ENCODE results near the gene NFIA. TPM values are rescaled to one million over a fixed set of nuclear protein-coding genes. Genes with fewer than 3 reads are reported as not detected.

The NFIA gene
- total and polyA plus RNA-seq, 12 donors, result 11.2 to 117 (median 92.5) TPM

DNA sequence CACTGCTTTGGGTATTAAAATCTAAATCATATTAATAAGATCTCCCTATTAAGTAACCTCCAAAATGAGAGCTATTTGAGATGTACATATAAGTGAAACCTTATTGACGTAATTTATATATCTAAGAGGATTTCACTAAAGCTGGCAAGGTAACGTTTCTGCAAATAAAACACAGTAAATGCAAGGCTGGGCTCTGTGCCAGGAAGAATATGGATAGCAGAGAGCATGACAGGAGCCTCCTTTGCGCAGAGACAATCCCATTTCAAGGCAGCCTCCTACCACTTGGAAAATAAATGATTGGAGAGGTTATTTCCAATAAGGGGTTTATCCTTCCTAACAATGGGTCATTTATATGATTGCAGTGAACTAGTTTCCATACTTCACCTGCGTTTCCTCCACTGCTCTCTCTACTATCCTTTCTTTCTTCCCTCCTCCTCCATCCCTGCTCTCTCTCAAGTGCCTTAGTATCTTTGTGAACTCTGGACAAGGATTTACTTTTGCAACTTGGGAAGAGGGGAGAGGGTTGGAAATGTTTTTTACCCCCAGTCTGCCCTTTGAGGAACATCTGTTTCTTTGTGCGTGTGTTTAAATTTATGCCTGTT lies 3.0 kb upstream of the NFIA start:
- WGBS, 2 donors, result 35 to 39% methylated on average over 5 of the region's 5 CpGs
- no peaks in the 10 kb centered on the region for H3K9me3 ChIP-seq
- DNase-seq (no peak), ATAC-seq (no peak)
- peak overlapping the region; percentile 25 to 99 (median 96) for H3K27ac ChIP-seq
- H3K36me3 ChIP-seq, result no peaks in the 10 kb centered on the region
- intact Hi-C loops (cut with DNase I), result loop anchor here in 2 of 10 donors (2.0 to 5.0 kb wide), 2 partner anchors 25 to 258 kb away; no protein-coding TSS in a partner anchor
- H3K4me3 ChIP-seq, result peak overlapping the region in 7 of 10 donors; percentile 26 to 93 (median 86)
- TF ChIP-seq, protein P1, sequence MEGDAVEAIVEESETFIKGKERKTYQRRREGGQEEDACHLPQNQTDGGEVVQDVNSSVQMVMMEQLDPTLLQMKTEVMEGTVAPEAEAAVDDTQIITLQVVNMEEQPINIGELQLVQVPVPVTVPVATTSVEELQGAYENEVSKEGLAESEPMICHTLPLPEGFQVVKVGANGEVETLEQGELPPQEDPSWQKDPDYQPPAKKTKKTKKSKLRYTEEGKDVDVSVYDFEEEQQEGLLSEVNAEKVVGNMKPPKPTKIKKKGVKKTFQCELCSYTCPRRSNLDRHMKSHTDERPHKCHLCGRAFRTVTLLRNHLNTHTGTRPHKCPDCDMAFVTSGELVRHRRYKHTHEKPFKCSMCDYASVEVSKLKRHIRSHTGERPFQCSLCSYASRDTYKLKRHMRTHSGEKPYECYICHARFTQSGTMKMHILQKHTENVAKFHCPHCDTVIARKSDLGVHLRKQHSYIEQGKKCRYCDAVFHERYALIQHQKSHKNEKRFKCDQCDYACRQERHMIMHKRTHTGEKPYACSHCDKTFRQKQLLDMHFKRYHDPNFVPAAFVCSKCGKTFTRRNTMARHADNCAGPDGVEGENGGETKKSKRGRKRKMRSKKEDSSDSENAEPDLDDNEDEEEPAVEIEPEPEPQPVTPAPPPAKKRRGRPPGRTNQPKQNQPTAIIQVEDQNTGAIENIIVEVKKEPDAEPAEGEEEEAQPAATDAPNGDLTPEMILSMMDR (IDR thresholded peaks at IDR 0.05), result no peak
- peaks cover 16 to 50% (median 40%) of the 10 kb centered on the region in 9 donors for H3K4me1 ChIP-seq
- H3K27me3 ChIP-seq, result no peaks in the 10 kb centered on the region

- Histone ChIP-seq H3K36me3 (no peaks in the 10 kb centered on the region), H3K27ac (peak overlapping the region; percentile 92 to 99 (median 98)), H3K4me1 (peaks cover 16 to 55% (median 41%) of the 10 kb centered on the region in 9 donors), H3K9me3 (no peaks in the 10 kb centered on the region), H3K27me3 (no peaks in the 10 kb centered on the region), H3K4me3 (peak overlapping the region in 8 of 10 donors; percentile 18 to 93 (median 86))
- WGBS, 2 donors, result 1% methylated on average over 14 of the region's 14 CpGs
- peak; percentile 82 to 87 for DNase-seq
- intact Hi-C loops (cut with DNase I), result loop anchor here in 8 of 10 donors (1.0 to 10.0 kb wide), 17 partner anchors 21 to 375 kb away; no protein-coding TSS in a partner anchor
- TF ChIP-seq, protein P1 (IDR thresholded peaks at IDR 0.05), result peak in 5 of 9 donors; percentile 27 to 65 (median 60)
- ATAC-seq, result peak; percentile 45 to 76 (median 72)
Observed at GRCh38 chr1:61079898-61080336, 2.4 kb upstream of the NFIA start.

DNA sequence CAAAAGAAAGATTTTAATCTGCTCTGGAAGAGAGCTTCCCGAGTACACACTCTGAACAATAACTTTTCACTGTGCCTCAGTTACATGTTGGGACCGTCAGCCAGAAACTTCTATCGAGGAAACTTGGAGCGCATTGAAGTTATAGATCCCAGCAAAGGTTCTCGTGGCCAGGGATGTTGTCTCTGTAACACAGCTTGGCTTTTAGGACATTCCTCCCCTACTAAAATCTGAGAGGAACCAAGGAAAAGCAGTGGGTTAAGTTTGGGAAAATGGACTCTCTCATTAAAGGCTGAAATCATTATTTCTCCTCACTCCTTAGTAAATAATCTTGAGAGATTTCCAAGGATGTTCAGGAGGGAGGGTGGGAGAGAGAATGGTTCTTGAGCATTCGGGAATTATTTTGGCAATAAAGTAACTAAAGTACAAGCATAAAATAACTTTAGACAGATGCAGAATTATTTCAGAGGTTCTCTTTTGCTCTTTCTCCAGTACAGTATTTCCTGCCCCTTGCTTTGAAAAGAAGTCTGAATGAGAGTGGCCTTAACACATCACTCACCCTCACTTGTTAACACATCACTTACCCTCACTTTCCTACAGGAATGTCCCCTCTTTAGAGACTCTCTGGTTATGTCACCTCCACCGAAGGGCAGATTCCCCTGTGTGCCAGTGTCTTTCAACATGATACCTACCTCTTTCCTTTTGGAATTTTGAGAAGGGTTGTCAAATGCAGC lies 1.8 kb upstream of the NFIA start:
- Histone ChIP-seq H3K4me3 (peak overlapping the region in 9 of 10 donors; percentile 18 to 93 (median 85)), H3K36me3 (no peaks in the 10 kb centered on the region), H3K27me3 (no peaks in the 10 kb centered on the region), H3K4me1 (peaks cover 16 to 62% (median 47%) of the 10 kb centered on the region in 9 donors), H3K9me3 (no peaks in the 10 kb centered on the region), H3K27ac (peak overlapping the region; percentile 92 to 99 (median 98))
- intact Hi-C loops (cut with DNase I), result loop anchor here in 8 of 10 donors (1.0 to 10.0 kb wide), 16 partner anchors 20 to 374 kb away; no protein-coding TSS in a partner anchor
- no peak for DNase-seq
- WGBS, 2 donors, result 12 to 17% methylated on average over 7 of the region's 7 CpGs
- TF ChIP-seq, protein P1 (IDR thresholded peaks at IDR 0.05), result no peak
- ATAC-seq, result no peak

DNA sequence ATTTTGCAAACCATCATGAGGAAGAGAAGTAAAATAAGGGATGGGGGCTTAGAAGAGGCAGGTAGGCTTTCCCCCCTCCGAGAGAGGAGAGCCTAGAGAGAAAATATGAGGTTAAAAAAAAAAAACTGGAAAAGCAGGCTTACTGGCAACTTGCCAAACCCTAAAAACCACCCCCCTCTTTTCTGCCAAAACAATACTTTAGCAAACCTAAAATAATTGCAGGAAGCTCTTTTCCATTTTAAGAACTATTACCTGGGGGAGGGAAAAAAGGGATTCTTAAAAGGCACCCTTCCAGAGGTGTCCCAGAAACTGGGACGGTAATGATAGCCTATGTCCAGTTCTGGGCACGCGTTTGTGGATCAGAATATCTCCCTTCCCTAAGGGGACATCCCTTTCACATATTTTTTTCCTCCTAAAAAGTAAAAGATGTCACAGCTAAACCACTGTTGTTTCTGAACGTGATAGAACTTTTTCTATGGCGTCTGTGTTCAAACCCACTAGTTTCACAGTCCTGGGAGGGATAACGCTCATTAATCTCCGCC lies 1.1 kb upstream of the NFIA start:
- ATAC-seq, result no peak
- H3K27ac ChIP-seq, result peak overlapping the region; percentile 92 to 99 (median 98)
- peaks cover 16 to 65% (median 50%) of the 10 kb centered on the region in 9 donors for H3K4me1 ChIP-seq
- H3K4me3 ChIP-seq, result peak overlapping the region; percentile 51 to 98 (median 86)
- WGBS, 2 donors, result 1 to 2% methylated on average over 8 of the region's 8 CpGs
- H3K36me3 ChIP-seq, result no peaks in the 10 kb centered on the region
- H3K9me3 ChIP-seq, result no peaks in the 10 kb centered on the region
- H3K27me3 ChIP-seq, result no peaks in the 10 kb centered on the region
- intact Hi-C loops (cut with DNase I), result loop anchor here in 8 of 10 donors (2.0 to 10.0 kb wide), 15 partner anchors 20 to 374 kb away; no protein-coding TSS in a partner anchor
- DNase-seq, result no peak
- TF ChIP-seq, protein P1 (IDR thresholded peaks at IDR 0.05), result no peak
